ENCODE measurements around the gene KCTD16. TPM values are rescaled to one million over a fixed set of nuclear protein-coding genes. Genes with fewer than 3 reads are reported as not detected.

The KCTD16 gene
- total RNA-seq, 1 experiment from 2014 or later: 0.29 TPM

GRCh38 chr5:144531188-144531587 is 360.5 kb downstream of the KCTD16 start:
- Mint-ChIP-seq H3K36me3 (ENCODE audit: insufficient read depth, unreplicated experiment) (no peaks in the 10 kb centered on the region), H3K9me3 (ENCODE audit: unreplicated experiment) (no peaks in the 10 kb centered on the region), H3K4me1 (ENCODE audit: low read depth, unreplicated experiment) (no peaks in the 10 kb centered on the region), H3K4me3 (ENCODE audit: unreplicated experiment) (no peak overlapping the region), H3K27ac (ENCODE audit: unreplicated experiment) (no peak overlapping the region), H3K27me3 (ENCODE audit: insufficient read depth, unreplicated experiment) (peaks cover 6% of the 10 kb centered on the region)
- ChIA-PET POLR2A (no interaction called here), CTCF (no interaction called here)
- H3K4me3 ChIP-seq (ENCODE audit: low read depth, low read length): no peak overlapping the region
- no peak for DNase-seq
- TF ChIP-seq CTCF (IDR thresholded peaks at IDR 0.05; ENCODE audit: insufficient read depth in 1 of 2, low read depth in 1 of 2, low read length in 1 of 2, severe bottlenecking in 1 of 2, unreplicated experiment in 1 of 2): no peak
- intact Hi-C loops (cut with micrococcal nuclease; ENCODE audit: unreplicated experiment): no loop called here
- BruUV-seq (replicated peaks): no TSS peak
- H3K9me3 ChIP-seq: no peaks in the 10 kb centered on the region
- no peaks in the 10 kb centered on the region for H3K36me3 ChIP-seq (ENCODE audit: control insufficient read depth, insufficient read depth, low read length)
- no peaks in the 10 kb centered on the region for H3K27me3 ChIP-seq (replicated peaks; ENCODE audit: control insufficient read depth, insufficient read depth, low read length)
- no peaks in the 10 kb centered on the region for H3K4me1 ChIP-seq

Other genes with a start within 250 kb of the KCTD16 start
- 57.8 and 59.2 TPM in 2 replicates for gene YIPF5, start 214 bp upstream of the KCTD16 start, total RNA-seq (2022)